Measurements from ENCODE around the gene HNF4A.

The HNF4A gene

GRCh38 chr20:44392088-44392775 is 36.7 kb downstream of the HNF4A start:
- DNase-seq (ENCODE audit: low read depth in 2 of 2, low spot score in 1 of 2) = no peak

GRCh38 chr20:44392776-44393607 is 37.5 kb downstream of the HNF4A start:
- no peak for DNase-seq (ENCODE audit: low read depth in 2 of 2, low spot score in 1 of 2)

GRCh38 chr20:44393608-44394451 is 38.3 kb downstream of the HNF4A start:
- no peak for DNase-seq (ENCODE audit: low read depth in 2 of 2, low spot score in 1 of 2)

- no peak for DNase-seq (ENCODE audit: low read depth in 2 of 2, low spot score in 1 of 2)
Measured at GRCh38 chr20:44394452-44394701, 38.9 kb downstream of the HNF4A start.

- DNase-seq (ENCODE audit: low read depth in 2 of 2, low spot score in 1 of 2) = no peak
Measured at GRCh38 chr20:44394702-44395460, 39.4 kb downstream of the HNF4A start.

GRCh38 chr20:44395461-44396340 is 40.2 kb downstream of the HNF4A start:
- DNase-seq (ENCODE audit: low read depth in 2 of 2, low spot score in 1 of 2) = no peak

- no peak for DNase-seq (ENCODE audit: low read depth in 2 of 2, low spot score in 1 of 2)
Measured at GRCh38 chr20:44396369-44397130, 41.1 kb downstream of the HNF4A start.

- no peak for DNase-seq (ENCODE audit: low read depth in 2 of 2, low spot score in 1 of 2)
Measured at GRCh38 chr20:44398335-44398734, 42.8 kb downstream of the HNF4A start.

GRCh38 chr20:44399446-44399845 is 43.9 kb downstream of the HNF4A start:
- no peak for DNase-seq (ENCODE audit: low read depth in 2 of 2, low spot score in 1 of 2)

- DNase-seq (ENCODE audit: low read depth in 2 of 2, low spot score in 1 of 2) = no peak
Measured at GRCh38 chr20:44400671-44400969, 45.1 kb downstream of the HNF4A start.

GRCh38 chr20:44400970-44401769 is 45.7 kb downstream of the HNF4A start:
- no peak for DNase-seq (ENCODE audit: low read depth in 2 of 2, low spot score in 1 of 2)

GRCh38 chr20:44401770-44402390 is 46.4 kb downstream of the HNF4A start:
- DNase-seq (ENCODE audit: low read depth in 2 of 2, low spot score in 1 of 2) = no peak

- DNase-seq (ENCODE audit: low read depth in 2 of 2, low spot score in 1 of 2) = no peak
Measured at GRCh38 chr20:44402391-44403193, 47.1 kb downstream of the HNF4A start.

- DNase-seq (ENCODE audit: low read depth in 2 of 2, low spot score in 1 of 2) = no peak
Measured at GRCh38 chr20:44403194-44404112, 48.0 kb downstream of the HNF4A start.

GRCh38 chr20:44404204-44405181 is 49.0 kb downstream of the HNF4A start:
- DNase-seq (ENCODE audit: low read depth in 2 of 2, low spot score in 1 of 2) = no peak
